Right lobe of liver (tissue), 4 donors: ENCODE measurements around the gene CEACAM3.

ENCODE experiments used
- CTCF ChIP-seq, 4 donors: fragments of 200-600 bp in 3 of 4; fragments of 450-650 bp in 1 of 4; IDR thresholded peaks; one replicate each; pipeline versions ENCODE4 v1.5.1 to v1.8.0; 2016 to 2022; ENCODE audit warnings: antibody characterized with exemption in 4 of 4, mild to moderate bottlenecking in 2 of 4
- POLR2A ChIP-seq: fragments of 450-650 bp; IDR thresholded peaks from one replicate; pipeline ENCODE4 v1.6.1; 2017; ENCODE audit warnings: antibody characterized with exemption, mild to moderate bottlenecking
- donor health status: DM: no; HTN: no; CAD: no.
- donor health status: DM: no; HTN: no; CAD: no.
- donor health status: DM: no; HTN: yes; CAD: no.

DNA sequence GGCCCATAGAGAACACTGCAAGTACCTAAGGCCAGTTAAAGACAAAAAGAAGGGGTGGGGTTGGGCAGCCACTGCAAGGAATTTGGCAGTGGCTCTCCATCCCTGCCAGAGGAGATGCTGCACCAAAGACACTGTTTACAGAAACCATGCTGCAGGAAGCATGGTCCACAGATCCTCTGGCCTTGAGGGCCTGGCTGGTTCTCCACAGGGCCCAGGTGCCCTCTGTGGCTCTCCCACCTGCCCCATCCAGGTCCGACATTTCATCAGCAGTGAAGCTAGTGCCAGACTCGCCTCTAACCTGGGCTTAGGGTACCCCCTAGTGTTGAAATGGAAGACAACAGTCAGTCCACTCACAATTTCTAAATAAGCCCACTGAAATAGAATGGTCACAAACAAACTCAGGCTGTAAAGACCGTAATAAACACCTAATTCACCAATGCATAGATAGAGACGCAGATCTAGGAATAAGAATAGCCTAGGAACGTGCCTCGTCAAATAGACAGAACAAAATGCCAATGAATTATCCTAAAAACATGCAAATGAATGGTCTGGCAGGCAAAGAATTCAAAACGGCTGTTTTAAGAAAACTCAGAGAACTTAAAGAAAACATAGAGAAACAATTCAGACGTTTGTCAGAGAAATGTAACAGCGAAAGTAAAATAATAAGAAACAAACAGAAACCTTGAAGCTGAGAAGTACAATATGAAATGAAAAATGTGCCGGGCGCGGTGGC, 24.8 kb downstream of the CEACAM3 start:
- TF ChIP-seq POLR2A (no peak), CTCF (IDR thresholded peaks at IDR 0.05) (peak; percentile 51 to 66 (median 56))
